Osteoblast (primary cell): ENCODE results near the gene BBC3. TPM values are rescaled to one million over a fixed set of nuclear protein-coding genes. Genes with fewer than 3 reads are reported as not detected.

Experiments
- DNase-seq: peaks from one replicate; pipeline ENCODE4 v3.0.0; 2011; ENCODE audit warnings: low spot score, mixed read lengths; ENCODE audit not compliant: insufficient read length; ENCODE audit errors: missing footprints
- H2AFZ ChIP-seq: 2 replicates; pipeline ENCODE4 v1.6.0; 2011; ENCODE audit warnings: mild to moderate bottlenecking, low read length
- H3K27ac ChIP-seq: 2 replicates; pipeline ENCODE4 v1.5.1; 2011; ENCODE audit warnings: mild to moderate bottlenecking, low read depth, low read length, moderate library complexity
- H3K27me3 ChIP-seq: 2 replicates; pipeline ENCODE4 v1.6.0; 2012; ENCODE audit warnings: mild to moderate bottlenecking, control low read depth, inconsistent platforms, low read length, moderate library complexity; ENCODE audit not compliant: insufficient read depth
- H3K36me3 ChIP-seq: 2 replicates; pipeline ENCODE4 v1.5.1; 2011; ENCODE audit warnings: mild to moderate bottlenecking, low read length, control low read depth, moderate library complexity; ENCODE audit not compliant: insufficient read depth
- H3K4me1 ChIP-seq: 2 replicates; pipeline ENCODE4 v1.5.1; 2011; ENCODE audit warnings: mild to moderate bottlenecking, low read length, control low read depth, moderate library complexity; ENCODE audit not compliant: insufficient read depth
- H3K4me2 ChIP-seq: 2 replicates; pipeline ENCODE4 v1.6.0; 2011; ENCODE audit warnings: mild to moderate bottlenecking, low read length; ENCODE audit not compliant: insufficient read depth
- H3K4me3 ChIP-seq: fragments of 200-600 bp; sonication (generic); 3 replicates; pipeline ENCODE4 v1.5.1; 2012; ENCODE audit warnings: mild to moderate bottlenecking, low read length, inconsistent platforms; ENCODE audit not compliant: insufficient read depth
- H3K79me2 ChIP-seq: 2 replicates; pipeline ENCODE4 v1.6.0; 2012; ENCODE audit warnings: mild to moderate bottlenecking, low read length, control low read depth, inconsistent platforms; ENCODE audit not compliant: insufficient read depth
- H3K9me3 ChIP-seq: 2 replicates; pipeline ENCODE4 v1.5.1; 2011; ENCODE audit warnings: low read depth, low read length, control low read depth
- H4K20me1 ChIP-seq: 2 replicates; pipeline ENCODE4 v1.6.0; 2012; ENCODE audit warnings: mild to moderate bottlenecking, low read length, control low read depth; ENCODE audit not compliant: insufficient read depth
- total RNA-seq: library from RNA; depleted of rRNA; stranded (reverse); fragments of >200 nt; gene quantifications from 2 replicates; pipeline ENCODE4 v1.2.3, GENCODE V29; 2012
- TF ChIP-seq, protein P1 (sequence below): IDR thresholded peaks from 2 replicates; pipeline ENCODE4 v1.5.1; 2011; ENCODE audit warnings: mild to moderate bottlenecking, low read depth, low read length, moderate library complexity; ENCODE audit errors: extremely low read depth

Gene BBC3
- total RNA-seq, 1 donor: 28.2 TPM

DNA sequence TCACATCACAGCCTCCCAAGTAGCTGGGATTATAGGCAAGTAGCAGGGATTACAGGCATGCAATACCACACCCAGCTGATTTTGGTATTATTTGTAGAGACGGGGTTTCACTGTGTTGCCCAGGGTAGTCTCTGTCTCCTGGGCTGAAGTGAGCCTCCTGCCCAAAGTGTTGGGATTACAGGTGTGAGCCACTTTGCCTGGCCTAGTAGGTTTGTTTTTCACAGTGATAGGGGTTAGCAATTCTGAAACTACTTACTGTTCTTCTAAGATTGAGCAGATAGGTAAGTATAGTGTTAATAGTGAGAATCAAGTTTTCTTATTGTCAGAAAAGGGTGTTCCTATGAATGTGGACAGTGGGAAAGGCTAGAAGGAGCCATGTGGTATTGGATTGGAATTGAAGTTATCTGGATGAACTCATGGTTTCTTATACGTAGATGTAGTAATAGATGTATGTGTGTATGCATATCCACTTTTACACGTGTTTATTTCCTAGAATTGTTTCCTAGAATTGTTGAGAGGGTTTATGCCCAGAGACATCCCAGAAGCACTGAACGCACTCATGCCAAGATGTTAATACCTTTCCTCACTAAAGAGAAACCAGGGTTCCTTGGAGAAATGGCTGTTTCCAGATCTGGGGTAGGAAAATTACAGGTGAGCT lies 51.2 kb downstream of the BBC3 start:
- no peaks in the 10 kb centered on the region for H3K9me3 ChIP-seq
- H3K79me2 ChIP-seq: peaks cover 41% of the 10 kb centered on the region
- H2AFZ ChIP-seq: no peak overlapping the region
- peaks cover 10% of the 10 kb centered on the region for H4K20me1 ChIP-seq
- no peaks in the 10 kb centered on the region for H3K27me3 ChIP-seq
- H3K4me3 ChIP-seq: no peak overlapping the region
- DNase-seq: no peak
- H3K4me1 ChIP-seq: peaks cover 32% of the 10 kb centered on the region
- TF ChIP-seq, protein P1, sequence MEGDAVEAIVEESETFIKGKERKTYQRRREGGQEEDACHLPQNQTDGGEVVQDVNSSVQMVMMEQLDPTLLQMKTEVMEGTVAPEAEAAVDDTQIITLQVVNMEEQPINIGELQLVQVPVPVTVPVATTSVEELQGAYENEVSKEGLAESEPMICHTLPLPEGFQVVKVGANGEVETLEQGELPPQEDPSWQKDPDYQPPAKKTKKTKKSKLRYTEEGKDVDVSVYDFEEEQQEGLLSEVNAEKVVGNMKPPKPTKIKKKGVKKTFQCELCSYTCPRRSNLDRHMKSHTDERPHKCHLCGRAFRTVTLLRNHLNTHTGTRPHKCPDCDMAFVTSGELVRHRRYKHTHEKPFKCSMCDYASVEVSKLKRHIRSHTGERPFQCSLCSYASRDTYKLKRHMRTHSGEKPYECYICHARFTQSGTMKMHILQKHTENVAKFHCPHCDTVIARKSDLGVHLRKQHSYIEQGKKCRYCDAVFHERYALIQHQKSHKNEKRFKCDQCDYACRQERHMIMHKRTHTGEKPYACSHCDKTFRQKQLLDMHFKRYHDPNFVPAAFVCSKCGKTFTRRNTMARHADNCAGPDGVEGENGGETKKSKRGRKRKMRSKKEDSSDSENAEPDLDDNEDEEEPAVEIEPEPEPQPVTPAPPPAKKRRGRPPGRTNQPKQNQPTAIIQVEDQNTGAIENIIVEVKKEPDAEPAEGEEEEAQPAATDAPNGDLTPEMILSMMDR: no peak
- peaks cover 28% of the 10 kb centered on the region for H3K36me3 ChIP-seq
- H3K27ac ChIP-seq: peak overlapping the region; percentile 22
- no peak overlapping the region for H3K4me2 ChIP-seq

DNA sequence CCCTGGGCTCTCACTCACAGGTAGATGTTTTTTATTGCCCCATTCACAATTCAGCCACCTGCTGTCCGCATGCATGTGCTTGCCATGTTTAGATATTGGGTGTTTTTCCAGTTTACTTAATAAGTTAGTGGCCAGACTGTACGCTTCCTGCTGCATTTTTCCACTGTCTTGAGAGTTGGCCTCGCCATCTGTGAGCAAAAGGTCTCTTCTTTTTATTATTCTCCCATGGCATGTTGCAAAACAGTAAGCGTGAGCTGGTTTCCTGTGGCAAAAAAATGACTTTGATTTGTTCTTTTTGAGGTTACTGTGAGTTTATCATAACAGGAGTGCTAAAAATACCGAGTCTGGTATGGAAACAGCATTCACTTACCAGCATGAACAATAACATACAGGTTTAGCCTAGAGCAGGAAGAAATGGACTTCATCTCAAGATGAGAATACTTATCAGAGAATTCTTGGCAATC lies 54.3 kb downstream of the BBC3 start:
- Histone ChIP-seq H3K4me2 (peak overlapping the region; percentile 70), H3K4me1 (peaks cover 26% of the 10 kb centered on the region), H3K36me3 (peaks cover 35% of the 10 kb centered on the region), H3K9me3 (no peaks in the 10 kb centered on the region), H4K20me1 (peaks cover 10% of the 10 kb centered on the region), H3K27ac (peak overlapping the region; percentile 97), H2AFZ (no peak overlapping the region), H3K4me3 (no peak overlapping the region), H3K79me2 (peaks cover 42% of the 10 kb centered on the region), H3K27me3 (no peaks in the 10 kb centered on the region)
- TF ChIP-seq, protein P1: no peak
- DNase-seq: peak; percentile 92

DNA sequence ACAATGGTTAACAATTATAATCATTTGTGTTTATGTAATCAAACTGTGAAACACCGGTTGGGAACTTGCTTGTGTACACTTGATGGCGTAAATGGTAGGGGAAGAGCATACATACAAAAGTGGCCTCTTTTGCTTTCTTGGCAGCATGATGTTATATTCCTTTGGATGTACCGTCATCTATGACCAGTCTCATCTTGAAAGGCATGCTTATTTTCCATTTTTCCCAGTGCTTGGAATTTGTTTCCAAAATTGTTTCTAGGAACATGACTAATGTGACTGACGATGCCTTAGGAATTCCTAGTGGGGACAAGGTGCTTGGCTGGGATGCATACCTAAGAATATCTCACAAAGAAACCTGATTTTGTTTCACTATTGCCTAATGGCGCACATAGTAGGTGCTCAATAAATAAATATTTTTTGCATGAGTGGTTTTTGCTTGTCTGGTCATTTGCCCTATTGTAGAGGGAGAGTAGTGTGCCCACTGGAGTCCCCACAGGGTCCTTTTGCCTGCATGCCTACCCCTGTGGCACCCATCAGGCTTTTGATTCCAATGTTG lies 54.9 kb downstream of the BBC3 start:
- DNase-seq: peak; percentile 74
- peaks cover 10% of the 10 kb centered on the region for H4K20me1 ChIP-seq

More for the DNA sequence above, 54.9 kb downstream of the BBC3 start:
- peak overlapping the region; percentile 97 for H3K27ac ChIP-seq
- peaks cover 26% of the 10 kb centered on the region for H3K4me1 ChIP-seq
- peak overlapping the region; percentile 70 for H3K4me2 ChIP-seq
- TF ChIP-seq, protein P1: no peak
- peaks cover 35% of the 10 kb centered on the region for H3K36me3 ChIP-seq
- peaks cover 42% of the 10 kb centered on the region for H3K79me2 ChIP-seq
- no peaks in the 10 kb centered on the region for H3K27me3 ChIP-seq
- H3K4me3 ChIP-seq: no peak overlapping the region
- H2AFZ ChIP-seq: no peak overlapping the region
- H3K9me3 ChIP-seq: no peaks in the 10 kb centered on the region
